T-cell (primary cell): ENCODE measurements around the gene RXRA. TPM values are rescaled to one million over a fixed set of nuclear protein-coding genes. Genes with fewer than 3 reads are reported as not detected.

Experiments used
- ATAC-seq, 4 experiments: fragments of 200-7000 bp in 3 of 4; fragments of 150-1000 bp in 1 of 4; cut with Tn5 transposase; replicated peaks in 1 of 4; 1 replicate in 3 of 4; 2 replicates in 1 of 4; pipeline ENCODE4 v1.10.0; 2021; ENCODE audit warnings: moderate library complexity in 3 of 4, mild to moderate bottlenecking in 2 of 4, moderate number of reproducible peaks in 1 of 4
- CTCF ChIA-PET, 2 donors: fragments of 300-600 bp; sonication (Branson Sonifier 250); formaldehyde crosslinking; loops; one replicate each; lab custom pipeline; 2022; ENCODE audit warnings: antibody characterized with exemption in 2 of 2; lab: Charles Lee
- POLR2A ChIA-PET, 2 donors: fragments of 300-600 bp; sonication (Branson Sonifier 250); formaldehyde crosslinking; loops; one replicate each; lab custom pipeline; 2022; ENCODE audit warnings: antibody characterized with exemption in 2 of 2; lab: Charles Lee
- DNase-seq, 35 experiments: peaks; one replicate each; pipeline versions ENCODE4 v3.0.0 to v3.0.0-alpha.2; 2013 to 2023
- H3K27ac ChIP-seq: one replicate; pipeline ENCODE4 v1.5.1; 2013; ENCODE audit warnings: low read length
- H3K27me3 ChIP-seq, 2 experiments: replicated peaks in 1 of 2; 1 replicate in 1 of 2; 2 replicates in 1 of 2; pipeline versions ENCODE4 v1.6.1 to v1.7.0; 2013; ENCODE audit warnings: low read length in 1 of 2, mixed read lengths in 1 of 2; ENCODE audit not compliant: control insufficient read depth in 2 of 2, insufficient read depth in 2 of 2; ENCODE audit errors: extremely low read depth in 1 of 2
- H3K36me3 ChIP-seq, 2 donors: 1 replicate in 1 of 2; 2 replicates in 1 of 2; pipeline versions ENCODE4 v1.6.1 to v1.7.0; 2013; ENCODE audit warnings: low read length in 1 of 2; ENCODE audit not compliant: control insufficient read depth in 2 of 2, insufficient read depth in 1 of 2; ENCODE audit errors: extremely low read depth in 1 of 2
- H3K4me1 ChIP-seq, 2 experiments: 1 replicate in 1 of 2; 2 replicates in 1 of 2; pipeline versions ENCODE4 v1.6.1 to v1.7.0; 2013; ENCODE audit warnings: low read length in 2 of 2, mixed read lengths in 1 of 2; ENCODE audit not compliant: insufficient read depth in 2 of 2, control insufficient read depth in 1 of 2; ENCODE audit errors: extremely low read depth in 1 of 2
- H3K4me3 ChIP-seq, 2 donors: 1 replicate in 1 of 2; 2 replicates in 1 of 2; pipeline versions ENCODE4 v1.5.1 to v1.7.0; 2013; ENCODE audit warnings: mild to moderate bottlenecking in 2 of 2, low read length in 1 of 2, moderate library complexity in 1 of 2; ENCODE audit not compliant: control insufficient read depth in 1 of 2; ENCODE audit errors: extremely low read depth in 1 of 2
- H3K9me3 ChIP-seq: 2 replicates; pipeline ENCODE4 v1.7.0; 2013
- H3K27ac Mint-ChIP-seq, 2 donors: one replicate each; pipeline ENCODE4 v1.8.0; 2020 to 2021; ENCODE audit warnings: mild to moderate bottlenecking in 2 of 2, mixed read lengths in 2 of 2
- H3K27me3 Mint-ChIP-seq, 2 donors: one replicate each; pipeline ENCODE4 v1.8.0; 2021 to 2022; ENCODE audit warnings: mixed read lengths in 2 of 2
- H3K36me3 Mint-ChIP-seq: one replicate; pipeline ENCODE4 v1.8.0; 2021; ENCODE audit warnings: mixed read lengths
- H3K4me1 Mint-ChIP-seq, 3 donors: one replicate each; pipeline ENCODE4 v1.8.0; 2020 to 2022; ENCODE audit warnings: mixed read lengths in 3 of 3, mild to moderate bottlenecking in 1 of 3
- H3K4me3 Mint-ChIP-seq, 3 donors: one replicate each; pipeline ENCODE4 v1.8.0; 2020 to 2022; ENCODE audit warnings: mild to moderate bottlenecking in 3 of 3, mixed read lengths in 3 of 3, moderate library complexity in 3 of 3
- H3K9me3 Mint-ChIP-seq, 3 donors: one replicate each; pipeline ENCODE4 v1.8.0; 2020 to 2022; ENCODE audit warnings: mixed read lengths in 3 of 3
- WGBS: methylation state at CpG from one replicate; pipeline ENCODE4 v1.1.5; 2013; ENCODE audit warnings: missing lambda C conversion rate; ENCODE audit not compliant: insufficient coverage; 5-methylcytosine and 5-hydroxymethylcytosine counted together
- total RNA-seq, 35 experiments: library from RNA in 6 of 35; stranded (reverse) in 6 of 35; fragments of 120-200 nt in 1 of 35; gene quantifications; one replicate each; pipeline versions ENCODE4 v1.2.1 to v1.2.4 and lab custom pipeline; 2013 to 2026

RXRA gene
- total RNA-seq, 5 donors from 2014 or later (not counting 1 experiment from before 2014, with no cell fraction given): 5.6 to 17.7 (median 14.5) TPM

DNA sequence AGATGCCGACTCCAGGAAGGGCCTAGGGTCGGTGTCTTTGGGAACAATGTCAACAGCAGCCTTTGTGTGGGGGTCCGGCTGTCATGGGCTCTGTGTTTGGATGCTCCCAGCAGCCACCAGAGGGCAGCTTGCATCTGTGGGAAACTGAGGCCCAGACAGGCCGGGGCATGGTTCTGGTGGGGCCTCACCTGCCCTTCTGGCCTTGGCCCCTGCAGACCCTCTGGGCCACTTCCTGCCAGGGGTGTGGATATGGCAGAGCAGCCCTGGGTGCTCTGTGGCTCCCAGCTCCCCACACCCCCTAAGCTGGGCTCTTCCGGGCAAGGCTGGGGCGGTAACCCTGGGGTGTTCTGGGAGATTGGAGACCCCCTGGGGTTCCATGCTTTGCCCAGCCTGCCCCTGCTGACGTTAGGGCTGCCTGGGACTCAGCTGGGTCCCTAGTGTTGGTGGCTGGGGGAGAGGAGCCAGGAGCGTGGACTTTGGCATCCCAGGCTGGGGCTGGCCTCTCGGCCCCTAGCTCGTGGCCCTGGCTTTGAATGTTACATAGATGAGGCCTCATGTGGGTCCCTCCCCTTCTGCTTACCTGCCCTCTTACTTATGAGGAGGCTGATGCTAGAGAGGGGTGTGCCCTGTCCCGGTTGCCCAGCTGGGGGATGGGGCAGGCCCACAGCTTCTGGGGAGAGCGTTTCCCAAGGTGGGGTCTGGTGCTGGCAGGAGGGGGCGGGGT, 38.3 kb downstream of the RXRA start:
- peaks cover 0 to 7% of the 10 kb centered on the region in 2 experiments for H3K4me1 ChIP-seq
- no peaks in the 10 kb centered on the region for H3K27me3 ChIP-seq
- Mint-ChIP-seq H3K4me1 (peaks cover 0 to 9% (median 7%) of the 10 kb centered on the region in 3 donors), H3K27me3 (no peaks in the 10 kb centered on the region), H3K36me3 (no peaks in the 10 kb centered on the region), H3K27ac (no peak overlapping the region), H3K4me3 (no peak overlapping the region), H3K9me3 (no peaks in the 10 kb centered on the region)
- WGBS: 88% methylated on average over 9 of the region's 13 CpGs
- no peak overlapping the region for H3K27ac ChIP-seq
- no peaks in the 10 kb centered on the region for H3K9me3 ChIP-seq
- ATAC-seq (peak in 1 of 4 experiments; percentile 33), DNase-seq (peak in 1 of 35 experiments; percentile 27)
- CTCF ChIA-PET: interaction anchor here in 1 of 2 donors (1.0 kb wide), 1 partner anchor 16 kb away, joined by 3 read pairs; no protein-coding TSS in a partner anchor
- POLR2A ChIA-PET: no interaction called here
- H3K4me3 ChIP-seq: no peak overlapping the region
- H3K36me3 ChIP-seq: no peaks in the 10 kb centered on the region

DNA sequence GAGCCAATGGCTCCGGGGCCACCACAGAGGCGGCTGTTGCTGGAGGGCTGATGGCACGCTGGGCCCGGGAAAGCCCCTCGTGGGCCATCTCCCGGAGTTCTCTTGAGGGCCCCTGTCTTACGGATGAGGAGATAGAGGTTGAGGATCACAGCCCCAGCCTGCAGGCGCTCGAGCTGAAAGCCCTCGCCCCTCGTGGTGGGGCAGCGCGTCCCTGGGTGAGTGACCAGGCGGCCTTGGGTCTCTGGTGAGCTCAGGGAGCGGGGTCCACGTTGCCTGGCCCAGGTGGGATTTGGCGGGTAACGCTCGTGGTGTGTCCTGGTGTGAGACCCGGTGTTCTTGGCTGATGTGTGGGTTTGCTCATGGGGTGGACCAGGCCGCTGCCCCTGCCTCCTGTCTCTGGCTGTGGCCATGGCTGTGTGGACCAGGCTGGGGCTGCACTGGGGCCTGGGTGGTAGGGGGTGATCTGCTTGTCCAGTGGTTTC, 38.9 kb downstream of the RXRA start:
- no peak overlapping the region for H3K27ac ChIP-seq
- Mint-ChIP-seq H3K4me3 (no peak overlapping the region), H3K4me1 (peaks cover 0 to 9% (median 7%) of the 10 kb centered on the region in 3 donors), H3K27ac (no peak overlapping the region), H3K27me3 (no peaks in the 10 kb centered on the region), H3K9me3 (no peaks in the 10 kb centered on the region), H3K36me3 (no peaks in the 10 kb centered on the region)
- ChIA-PET POLR2A (no interaction called here), CTCF (interaction anchor here in 1 of 2 donors (1.0 kb wide), 1 partner anchor 16 kb away, joined by 3 read pairs; no protein-coding TSS in a partner anchor)
- ATAC-seq: no peak
- H3K36me3 ChIP-seq: no peaks in the 10 kb centered on the region
- no peak overlapping the region for H3K4me3 ChIP-seq
- H3K27me3 ChIP-seq: no peaks in the 10 kb centered on the region
- WGBS: 90% methylated on average over 21 of the region's 21 CpGs
- no peaks in the 10 kb centered on the region for H3K9me3 ChIP-seq
- DNase-seq: no peak
- H3K4me1 ChIP-seq: peaks cover 0 to 7% of the 10 kb centered on the region in 2 experiments

DNA sequence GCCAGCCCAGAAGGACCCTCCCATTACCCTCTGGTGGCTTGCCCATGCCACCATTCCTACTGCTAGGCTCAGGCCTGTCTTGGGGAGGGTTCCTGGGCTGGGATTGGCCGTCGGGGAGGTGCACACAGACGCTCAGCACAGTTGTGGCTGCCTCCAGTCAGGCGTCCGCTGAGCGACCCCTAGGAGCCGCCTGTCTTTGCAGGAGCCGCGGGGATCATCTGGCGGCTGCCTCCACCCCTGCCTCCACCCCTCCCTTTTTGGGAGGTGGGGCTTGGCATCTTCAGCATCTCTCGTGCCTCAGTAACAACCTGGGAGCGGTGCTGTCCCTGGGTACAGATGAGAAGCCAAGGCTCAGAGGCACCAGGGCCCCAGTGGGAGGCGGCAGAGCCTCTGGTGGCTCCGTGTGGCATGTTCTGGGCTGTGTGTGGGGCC, 39.6 kb downstream of the RXRA start:
- Histone ChIP-seq H3K4me3 (no peak overlapping the region), H3K27ac (no peak overlapping the region), H3K27me3 (no peaks in the 10 kb centered on the region), H3K9me3 (no peaks in the 10 kb centered on the region), H3K36me3 (no peaks in the 10 kb centered on the region), H3K4me1 (peaks cover 0 to 7% of the 10 kb centered on the region in 2 experiments)
- CTCF ChIA-PET: no interaction called here
- no peaks in the 10 kb centered on the region for H3K9me3 Mint-ChIP-seq
- H3K36me3 Mint-ChIP-seq: no peaks in the 10 kb centered on the region
- ATAC-seq: peak in 1 of 4 experiments; percentile 14
- WGBS: 67% methylated on average over 6 of the region's 14 CpGs
- no peak overlapping the region for H3K27ac Mint-ChIP-seq
- POLR2A ChIA-PET: no interaction called here
- H3K27me3 Mint-ChIP-seq: no peaks in the 10 kb centered on the region
- peaks cover 0 to 9% (median 7%) of the 10 kb centered on the region in 3 donors for H3K4me1 Mint-ChIP-seq
- DNase-seq: no peak
- H3K4me3 Mint-ChIP-seq: no peak overlapping the region

DNA sequence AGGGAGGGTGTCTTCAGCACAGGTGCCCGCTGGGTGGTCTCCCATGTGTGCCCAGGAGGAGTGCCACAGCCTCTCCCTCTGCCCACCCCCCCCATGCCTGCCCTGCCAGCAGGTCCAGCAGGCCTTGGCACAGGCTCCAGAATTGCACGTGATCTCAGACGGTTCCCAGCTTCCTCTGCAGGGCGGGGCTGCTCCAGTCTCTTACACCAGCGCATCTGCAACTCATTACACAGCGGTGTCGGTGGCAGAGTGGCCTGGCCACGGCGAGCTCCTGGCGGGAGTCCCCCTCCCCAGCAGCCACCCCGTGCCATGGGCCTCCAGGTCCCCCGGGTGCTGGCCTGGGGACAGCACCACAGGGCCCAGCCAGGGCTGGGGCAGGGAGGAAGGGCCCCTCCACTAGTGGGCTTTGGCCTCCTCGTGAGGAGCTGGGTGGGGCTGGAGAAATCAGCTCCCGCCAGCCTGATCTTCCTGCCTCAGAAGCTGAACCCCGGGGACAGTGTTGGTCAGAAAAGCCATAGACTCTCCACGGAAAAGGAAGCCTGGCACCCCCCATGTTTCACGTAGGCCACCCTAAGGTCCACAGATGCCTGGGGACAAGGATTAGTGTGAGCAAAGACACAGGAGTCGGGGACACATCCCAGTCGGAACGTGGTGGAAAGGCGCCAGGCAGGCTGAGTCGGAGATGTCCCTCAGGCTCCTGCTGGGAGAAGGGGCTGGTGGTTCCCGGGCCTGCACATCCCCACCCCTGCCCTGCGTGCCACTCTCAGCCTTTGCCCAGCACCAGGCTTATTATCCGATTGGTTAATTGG, 40.2 kb downstream of the RXRA start:
- Mint-ChIP-seq H3K4me3 (no peak overlapping the region), H3K27me3 (no peaks in the 10 kb centered on the region), H3K27ac (no peak overlapping the region), H3K36me3 (no peaks in the 10 kb centered on the region), H3K9me3 (no peaks in the 10 kb centered on the region), H3K4me1 (peaks cover 0 to 9% (median 7%) of the 10 kb centered on the region in 3 donors)
- ChIA-PET CTCF (no interaction called here), POLR2A (no interaction called here)
- H3K27me3 ChIP-seq: no peaks in the 10 kb centered on the region
- H3K4me3 ChIP-seq: no peak overlapping the region
- no peaks in the 10 kb centered on the region for H3K36me3 ChIP-seq
- no peaks in the 10 kb centered on the region for H3K9me3 ChIP-seq
- peaks cover 0 to 7% of the 10 kb centered on the region in 2 experiments for H3K4me1 ChIP-seq
- peak in 1 of 35 experiments; percentile 37 for DNase-seq
- H3K27ac ChIP-seq: no peak overlapping the region
- peak in 1 of 4 experiments; percentile 31 for ATAC-seq
- 73% methylated on average over 11 of the region's 25 CpGs for WGBS

DNA sequence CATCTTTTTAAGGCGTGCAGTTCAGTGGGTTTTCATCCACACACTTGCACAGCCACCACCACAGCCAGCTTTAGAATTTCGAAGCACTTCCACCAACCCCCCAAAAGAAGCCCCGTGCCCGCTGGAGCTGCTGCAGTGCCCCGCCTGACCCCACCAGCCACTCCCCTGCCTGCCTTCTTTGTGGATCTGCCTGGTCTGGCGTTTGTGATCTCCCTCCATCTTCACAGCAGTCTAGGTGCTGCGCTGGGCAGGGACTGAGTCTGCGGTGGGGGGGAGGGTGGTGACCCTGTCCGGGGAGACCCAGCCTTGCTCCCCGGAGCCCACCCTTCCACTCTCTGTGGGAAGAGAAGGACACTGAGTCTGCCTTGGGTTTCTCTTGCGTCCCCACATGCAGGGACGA, 40.8 kb downstream of the RXRA start:
- H3K27ac ChIP-seq: no peak overlapping the region
- Mint-ChIP-seq H3K36me3 (no peaks in the 10 kb centered on the region), H3K27ac (no peak overlapping the region), H3K4me3 (no peak overlapping the region), H3K4me1 (peaks cover 0 to 9% (median 7%) of the 10 kb centered on the region in 3 donors), H3K9me3 (no peaks in the 10 kb centered on the region), H3K27me3 (no peaks in the 10 kb centered on the region)
- no peaks in the 10 kb centered on the region for H3K36me3 ChIP-seq
- H3K27me3 ChIP-seq: no peaks in the 10 kb centered on the region
- no peaks in the 10 kb centered on the region for H3K9me3 ChIP-seq
- peaks cover 0 to 7% of the 10 kb centered on the region in 2 experiments for H3K4me1 ChIP-seq
- no peak overlapping the region for H3K4me3 ChIP-seq
- WGBS: 100% methylated on average over 2 of the region's 12 CpGs
- no peak for ATAC-seq
- DNase-seq: no peak
- CTCF ChIA-PET: no interaction called here
- POLR2A ChIA-PET: no interaction called here

DNA sequence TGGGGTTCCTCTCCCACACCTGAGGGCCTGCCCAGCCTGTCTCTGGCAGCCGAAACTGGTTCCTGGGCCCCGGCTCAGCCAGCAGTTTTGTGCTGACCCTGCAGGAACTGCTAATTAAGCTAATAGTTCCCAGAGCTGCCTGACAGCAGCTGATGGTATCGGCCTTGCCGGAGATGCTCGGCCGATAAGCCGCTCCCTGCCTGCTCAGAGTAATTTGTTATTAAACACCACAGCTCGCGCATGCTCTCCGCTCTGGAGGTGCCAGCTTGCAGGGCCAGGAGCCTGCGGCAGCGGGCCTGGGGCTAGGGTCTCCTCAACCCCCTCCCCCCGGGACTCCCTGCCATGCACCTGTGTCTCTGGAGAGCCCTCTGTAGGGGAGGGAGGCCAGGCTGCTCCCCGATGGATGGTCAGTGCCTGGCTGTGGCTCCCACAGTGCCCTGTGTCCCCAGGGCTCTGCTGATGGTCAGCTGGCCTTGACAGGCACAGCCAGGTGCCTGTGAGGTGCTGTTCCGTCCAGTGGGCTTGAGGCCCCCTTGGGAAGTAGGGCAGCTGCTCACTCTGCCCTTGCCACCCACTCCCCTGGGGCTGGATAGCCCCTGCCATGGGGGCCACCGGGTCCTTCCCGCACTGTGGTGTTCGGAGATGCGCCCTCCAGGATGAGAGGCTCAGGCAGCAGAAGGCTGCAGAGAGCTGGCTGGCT, 41.7 kb downstream of the RXRA start:
- Histone ChIP-seq H3K27me3 (no peaks in the 10 kb centered on the region), H3K36me3 (no peaks in the 10 kb centered on the region), H3K9me3 (no peaks in the 10 kb centered on the region), H3K27ac (no peak overlapping the region), H3K4me1 (peaks cover 0 to 7% of the 10 kb centered on the region in 2 experiments), H3K4me3 (no peak overlapping the region)
- POLR2A ChIA-PET: no interaction called here
- Mint-ChIP-seq H3K9me3 (no peaks in the 10 kb centered on the region), H3K4me1 (peaks cover 0 to 9% (median 7%) of the 10 kb centered on the region in 3 donors), H3K27me3 (no peaks in the 10 kb centered on the region), H3K27ac (no peak overlapping the region), H3K4me3 (no peak overlapping the region), H3K36me3 (no peaks in the 10 kb centered on the region)
- WGBS: 92% methylated on average over 14 of the region's 19 CpGs
- DNase-seq: no peak
- no peak for ATAC-seq
- CTCF ChIA-PET: no interaction called here
